Activated T-helper 1 cell treated with anti-CD3 and anti-CD28 coated beads, Interleukin-2, amount 50 U/mL, for 16 hours (primary cell): Measurements from ENCODE around the gene BPHL.
"Not testable (repeated sequence)": the region's sequence is repeated elsewhere in the genome, so short reads cannot be mapped to it uniquely, and the experiment has no call there.

Source experiments
- DNase-seq, 2 donors: peaks; one replicate each; pipeline ENCODE4 v3.0.0-alpha.2; 2020; ENCODE audit warnings: low read depth in 1 of 2, low spot score in 1 of 2

The BPHL gene

DNA sequence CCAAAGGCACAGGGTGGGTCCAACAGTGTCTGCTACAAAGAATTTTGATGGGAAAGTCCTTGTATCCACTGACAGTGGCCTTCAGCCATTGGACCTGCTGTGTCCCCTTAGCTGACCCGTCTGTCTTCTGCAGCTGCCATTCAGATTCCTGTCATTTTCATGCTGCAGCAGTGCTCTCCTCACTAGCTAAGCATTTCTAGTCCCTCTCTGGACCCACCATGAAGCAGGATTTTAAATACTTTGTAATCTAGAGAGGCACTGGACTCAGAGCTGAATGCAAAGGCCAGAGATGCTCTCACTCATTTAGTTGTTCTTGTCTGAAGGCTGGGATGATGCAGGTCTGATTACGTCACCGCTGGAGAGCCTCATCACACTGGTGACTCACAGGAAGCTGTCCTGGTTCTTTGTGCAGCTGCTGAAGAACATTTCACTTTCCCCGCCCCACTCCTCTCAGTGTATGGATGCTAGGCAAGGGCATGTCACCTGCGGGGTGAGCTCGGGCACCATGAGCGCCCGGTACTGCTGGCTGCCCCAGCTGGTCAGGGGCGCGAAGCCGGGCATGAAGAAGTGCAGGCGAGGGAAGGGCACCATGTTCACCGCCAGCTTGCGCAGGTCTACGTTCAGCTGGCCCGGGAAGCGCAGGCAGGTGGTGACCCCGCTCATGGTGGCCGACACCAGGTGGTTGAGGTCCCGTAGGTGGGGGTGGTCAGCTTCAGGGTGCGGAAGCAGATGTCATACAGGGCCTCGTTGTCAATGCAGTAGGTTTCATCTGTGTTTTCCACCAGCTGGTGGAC lies 58.2 kb downstream of the BPHL start:
- DNase-seq, result no peak

DNA sequence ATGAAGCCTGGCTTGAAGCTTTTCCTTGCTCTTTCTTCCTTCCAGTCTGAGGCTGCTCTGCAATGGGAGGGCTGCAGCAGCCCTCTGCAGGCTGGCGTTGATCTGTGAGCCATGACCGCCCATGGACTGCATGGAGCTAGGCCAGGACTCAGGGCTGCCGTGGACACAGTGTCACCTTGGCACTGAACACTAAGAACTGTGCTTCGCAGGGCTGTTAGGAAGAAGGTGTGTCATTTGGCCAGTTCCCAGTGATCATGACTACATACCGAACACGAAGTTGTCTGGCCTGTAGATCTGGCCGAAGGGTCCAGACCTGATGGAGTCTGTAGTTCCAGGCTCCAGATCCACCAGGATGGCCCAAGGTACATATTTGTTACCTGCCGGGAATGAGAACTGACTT lies 60.2 kb downstream of the BPHL start:
- not testable (repeated sequence) for DNase-seq

DNA sequence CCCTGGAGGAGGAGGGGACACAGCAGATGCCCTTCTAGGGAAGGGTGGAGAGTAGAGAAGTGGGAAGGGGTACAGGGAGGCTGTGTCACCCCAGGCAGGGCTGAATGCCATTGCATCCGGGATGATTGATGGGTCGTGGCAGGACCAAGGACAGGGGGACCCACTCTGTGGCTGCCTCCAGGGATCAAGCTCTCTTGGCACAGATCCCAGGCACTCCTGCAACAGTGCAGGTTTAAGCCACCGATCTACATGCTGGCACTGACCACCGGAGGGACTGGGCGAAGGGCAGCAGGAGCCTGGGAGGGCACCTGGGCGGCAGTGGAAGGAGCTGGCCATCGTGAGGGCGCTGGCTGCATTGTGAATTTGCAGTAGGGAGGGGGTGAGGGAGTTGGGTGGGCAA lies 61.4 kb downstream of the BPHL start:
- not testable (repeated sequence) for DNase-seq

DNA sequence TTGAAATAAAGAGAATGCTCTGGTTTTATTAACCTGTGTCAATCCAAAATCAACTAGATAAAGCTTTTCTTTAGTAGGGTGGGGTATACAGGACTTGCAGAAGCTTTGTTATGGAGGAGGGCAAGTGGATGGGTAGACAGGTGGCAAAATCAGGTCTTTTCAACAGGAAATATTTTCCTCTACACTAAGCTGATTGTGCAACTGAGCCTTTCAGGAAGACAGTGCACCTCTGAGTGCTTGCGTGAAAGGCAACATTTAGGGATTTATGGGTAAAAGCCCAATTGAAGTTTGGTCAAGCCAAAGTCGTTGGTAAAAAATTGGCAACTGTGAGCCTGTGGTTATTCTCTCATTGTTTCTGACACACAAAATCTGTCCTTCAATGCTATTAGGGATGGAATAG lies 62.6 kb downstream of the BPHL start:
- DNase-seq, result no peak

DNA sequence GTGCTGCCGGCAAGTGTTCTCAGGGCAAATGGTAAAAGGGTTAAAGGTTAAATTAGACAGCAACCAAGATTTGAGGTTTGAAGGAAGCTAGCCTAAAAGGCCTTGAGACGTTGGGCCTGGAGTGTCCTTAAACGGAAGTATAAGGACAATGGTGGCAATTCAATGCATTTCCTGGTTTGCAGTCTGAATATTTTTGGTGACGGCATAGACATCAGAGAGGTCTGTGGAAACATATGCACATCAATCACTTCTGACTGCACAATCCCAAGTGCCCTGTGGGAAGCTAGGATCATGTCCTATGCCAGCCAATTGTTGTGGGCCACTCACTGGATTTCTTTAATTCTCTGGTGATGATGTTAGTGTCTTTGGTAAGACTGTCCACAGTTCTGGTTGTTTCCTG lies 64.6 kb downstream of the BPHL start:
- DNase-seq, result no peak

DNA sequence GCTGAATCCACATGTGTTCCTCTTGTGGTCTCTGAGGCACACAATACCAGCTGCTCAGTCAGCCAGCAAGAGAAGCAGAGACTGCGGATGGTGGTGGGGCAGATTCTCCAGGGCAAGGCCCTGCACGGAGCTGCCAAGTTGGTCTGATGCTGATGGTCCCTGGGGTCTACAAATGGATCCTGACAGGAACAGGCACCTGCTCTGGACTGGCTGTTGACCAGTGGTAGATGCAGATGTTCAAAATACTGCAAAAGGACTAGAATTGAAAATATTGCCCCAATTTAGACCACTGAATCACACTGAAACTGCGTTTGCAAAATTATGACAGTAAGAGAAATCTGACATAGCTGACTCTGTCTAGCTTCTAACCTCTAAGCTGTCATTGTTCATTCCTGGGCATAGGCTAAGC lies 68.5 kb downstream of the BPHL start:
- DNase-seq, result no peak

DNA sequence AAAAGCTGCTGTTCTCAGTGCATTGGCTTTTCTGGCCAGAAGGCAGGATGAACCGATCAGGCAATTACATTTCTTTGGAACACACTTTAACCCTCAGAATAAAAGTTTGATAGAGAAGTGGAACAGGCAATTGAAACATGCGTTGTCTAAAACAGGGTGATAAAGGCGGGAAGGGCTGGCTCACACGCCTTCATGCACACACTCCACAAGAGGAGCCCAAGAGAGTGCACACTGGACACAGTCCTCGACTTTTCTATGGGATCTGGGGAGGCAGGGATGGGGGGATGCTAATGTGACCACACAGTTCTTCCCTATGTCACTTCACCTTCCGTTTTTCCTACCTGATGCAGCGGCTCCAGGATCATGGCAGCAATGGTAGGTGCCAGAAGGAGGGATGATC lies 69.8 kb downstream of the BPHL start:
- DNase-seq, result no peak

DNA sequence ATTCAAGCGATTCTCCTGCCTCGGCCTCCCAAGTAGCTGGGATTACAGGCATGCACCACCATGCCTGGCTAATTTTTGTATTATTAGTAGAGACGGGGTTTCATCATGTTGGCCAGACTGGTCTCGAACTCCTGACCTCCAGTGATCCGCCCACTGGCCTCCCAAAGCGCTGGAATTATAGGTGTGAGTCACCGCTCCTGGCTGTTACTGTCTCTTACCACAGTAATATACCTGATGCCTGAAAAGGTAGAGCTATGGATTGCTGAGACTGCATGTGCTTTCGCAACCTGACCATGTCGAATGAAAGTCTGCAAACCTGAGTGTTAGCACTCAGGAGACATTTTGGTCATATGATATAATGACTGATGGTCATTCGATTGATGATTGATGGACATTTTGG lies 70.7 kb downstream of the BPHL start:
- DNase-seq, result not testable (repeated sequence)

DNA sequence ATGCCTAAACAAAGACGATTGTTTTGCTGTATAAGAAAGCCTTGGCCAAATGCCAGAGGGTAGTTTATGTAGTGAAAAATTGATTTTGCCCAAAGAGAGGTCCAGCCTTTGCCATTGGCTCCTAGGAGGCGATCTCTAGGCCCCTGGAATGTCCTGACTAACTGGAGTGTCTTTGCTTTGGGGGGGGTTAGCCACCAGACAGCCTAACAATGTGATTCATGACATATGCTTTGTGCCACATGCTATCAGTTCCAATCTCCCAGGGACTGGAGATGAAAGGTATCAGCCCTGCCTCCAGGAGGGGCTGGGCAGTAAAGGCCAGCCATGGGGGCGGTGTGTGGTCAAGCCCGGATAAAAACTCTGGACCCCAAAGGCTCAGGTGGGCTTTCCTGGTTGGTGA lies 71.5 kb downstream of the BPHL start:
- DNase-seq, result no peak

DNA sequence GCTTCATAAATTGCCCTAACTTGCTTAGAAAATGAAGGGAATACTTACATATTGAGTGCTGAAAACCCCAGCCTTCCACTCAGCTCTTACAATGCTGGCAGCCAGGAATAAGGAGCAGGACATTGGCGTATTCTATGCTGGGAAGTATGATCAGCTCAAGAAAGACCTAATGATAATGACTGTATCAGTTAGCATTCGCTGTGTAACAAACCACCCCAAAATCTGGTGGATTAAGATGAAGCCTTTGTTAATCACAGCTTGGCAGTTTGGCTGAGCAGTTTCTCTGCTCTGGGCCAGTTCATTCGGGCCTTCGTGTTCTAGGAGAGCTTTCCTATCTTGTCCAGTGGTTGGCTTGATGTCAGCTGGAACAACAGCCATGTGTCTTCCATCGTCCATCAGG lies 72.3 kb downstream of the BPHL start:
- no peak for DNase-seq

DNA sequence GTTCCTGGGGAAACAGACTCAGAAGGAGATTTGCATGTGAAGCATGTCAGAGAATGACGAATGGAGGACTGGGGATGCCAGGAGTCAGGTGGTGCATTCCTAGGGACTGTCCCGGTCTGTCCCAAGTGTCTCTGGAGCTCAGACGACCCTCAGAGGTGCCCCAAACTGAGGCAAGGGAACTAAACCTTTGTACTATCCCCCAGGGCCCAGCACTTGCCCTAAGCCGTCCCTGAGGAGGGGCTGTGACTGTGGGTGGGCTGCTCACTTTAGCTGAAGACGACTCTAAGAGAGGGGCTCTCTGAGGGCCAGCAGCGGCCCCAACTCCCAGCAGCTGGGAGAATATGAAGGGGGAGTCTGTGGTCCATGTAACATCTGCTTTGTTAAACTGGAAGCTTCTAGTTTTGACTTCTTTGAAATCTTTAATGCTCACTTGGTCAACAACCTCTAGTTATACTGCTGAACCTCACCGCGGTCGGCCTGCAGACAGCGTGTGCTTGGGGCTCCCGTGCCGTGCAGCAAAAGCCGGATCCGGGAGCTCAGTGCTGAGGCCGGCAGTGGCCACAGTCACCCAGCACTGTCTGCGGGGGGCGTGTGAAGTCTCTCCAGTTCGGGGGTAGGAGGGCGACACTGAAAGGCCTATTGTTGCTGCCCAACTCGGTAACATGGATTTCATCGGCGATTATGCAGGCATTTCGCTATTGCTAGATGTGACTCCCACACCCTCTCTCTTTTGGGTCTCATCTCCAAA lies 74.8 kb downstream of the BPHL start:
- DNase-seq, result no peak

DNA sequence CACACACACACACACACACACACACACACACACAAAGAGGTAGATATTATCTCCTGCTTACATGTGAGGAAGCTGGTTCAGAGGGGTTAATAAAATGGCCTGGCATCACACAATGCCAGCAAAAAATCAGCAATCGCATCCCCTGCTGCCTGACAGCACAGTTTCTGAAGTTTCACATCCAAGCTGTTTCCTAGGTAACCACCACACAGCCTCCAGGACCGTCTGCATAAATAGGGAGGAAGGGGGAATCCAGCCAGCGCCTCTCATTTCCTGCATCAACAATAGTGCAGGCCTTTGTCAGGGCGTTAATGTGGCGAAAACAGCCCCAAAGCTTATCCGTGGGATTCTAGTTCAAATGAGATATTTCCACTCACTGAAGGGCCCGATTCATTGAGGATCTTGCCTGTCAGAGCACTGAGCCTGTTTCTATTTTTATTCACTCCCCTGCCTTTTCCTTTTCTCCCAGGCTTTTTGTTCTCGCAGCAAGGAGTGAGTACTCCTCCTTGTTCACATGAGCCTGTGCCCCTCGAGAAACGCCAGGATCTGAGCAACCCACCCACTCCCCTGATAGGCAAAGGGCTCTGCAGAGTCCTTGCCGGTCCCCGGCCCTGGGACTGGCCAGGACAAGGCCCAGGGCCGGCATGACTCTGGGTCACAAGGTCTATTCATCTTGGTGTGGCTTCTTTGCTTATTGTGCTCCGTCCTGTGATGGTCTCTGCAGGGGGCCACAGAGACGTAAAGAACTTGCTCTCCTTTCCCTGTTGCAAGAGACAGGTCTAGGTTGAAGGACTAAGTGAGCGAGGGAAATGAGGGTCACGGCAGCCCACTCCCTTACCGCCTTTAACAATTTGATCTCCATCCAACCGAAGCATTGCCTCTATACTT lies 76.3 kb downstream of the BPHL start:
- no peak for DNase-seq

DNA sequence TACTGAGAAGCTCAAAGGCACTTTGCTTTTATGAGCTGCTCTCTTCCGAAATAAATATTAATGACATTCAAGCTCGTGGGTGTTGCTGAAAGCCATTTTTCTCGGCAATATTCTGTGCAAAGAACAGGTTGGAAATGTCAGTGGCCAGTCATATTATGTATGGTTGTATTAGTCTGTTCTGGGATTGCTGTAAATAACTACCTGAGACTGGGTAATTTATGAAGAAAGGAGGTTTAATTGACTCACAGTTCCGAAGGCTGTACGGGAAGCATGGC lies 76.8 kb downstream of the BPHL start:
- DNase-seq, result no peak

DNA sequence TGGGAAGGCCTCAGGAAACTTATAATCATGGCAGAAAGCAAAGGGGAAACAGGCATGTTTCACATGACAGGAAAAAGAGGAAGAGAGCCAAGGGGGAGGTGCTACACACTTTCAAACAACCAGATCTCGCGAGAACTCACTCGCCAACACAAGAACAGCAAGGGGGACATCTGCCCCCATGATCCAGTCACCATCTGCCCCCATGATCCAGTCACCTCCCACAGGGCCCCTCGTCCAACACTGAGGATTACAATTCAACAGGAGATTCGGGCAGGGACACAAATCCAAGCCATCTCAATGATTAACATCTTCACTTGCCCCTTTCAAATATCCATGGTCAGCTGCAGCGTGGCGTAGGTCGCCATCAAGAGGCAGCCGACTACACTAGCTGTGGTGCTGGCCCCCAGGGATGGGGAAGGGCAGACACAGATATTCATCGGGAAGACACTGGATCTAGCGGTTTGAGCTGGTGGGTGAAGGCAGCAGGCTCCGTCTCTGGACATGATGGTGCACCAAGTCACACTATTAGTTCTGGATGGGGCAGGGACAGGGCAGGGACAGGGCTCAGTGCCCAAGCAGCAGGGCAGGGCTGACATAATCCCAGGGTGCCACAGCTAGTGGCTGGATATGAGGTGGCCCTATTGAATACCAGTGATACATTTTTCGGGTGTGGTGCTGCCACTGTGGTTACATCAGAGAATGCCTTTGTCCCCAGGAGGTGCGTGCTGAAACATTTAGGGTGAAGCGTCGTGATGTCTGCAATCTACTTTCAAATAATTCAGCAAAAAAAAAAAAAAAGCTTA lies 77.4 kb downstream of the BPHL start:
- DNase-seq, result no peak

DNA sequence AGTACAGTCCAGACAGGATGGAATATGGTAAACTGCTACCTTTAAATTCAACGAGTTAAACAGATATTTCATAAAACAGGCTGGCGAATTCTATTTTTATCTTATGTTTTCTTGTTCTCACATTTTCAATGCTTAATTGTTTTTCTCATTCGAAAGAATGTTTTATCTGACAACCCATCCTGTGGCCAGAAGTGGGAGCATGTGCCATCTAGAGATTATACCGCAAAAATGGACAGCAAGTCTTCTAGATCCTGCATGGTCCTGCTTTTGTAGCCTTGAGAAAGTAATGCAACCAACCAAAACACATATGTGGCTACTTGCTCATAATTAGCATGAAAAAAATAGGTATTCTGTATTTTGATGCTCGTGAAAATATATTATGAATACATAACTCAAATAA lies 78.3 kb downstream of the BPHL start:
- no peak for DNase-seq

DNA sequence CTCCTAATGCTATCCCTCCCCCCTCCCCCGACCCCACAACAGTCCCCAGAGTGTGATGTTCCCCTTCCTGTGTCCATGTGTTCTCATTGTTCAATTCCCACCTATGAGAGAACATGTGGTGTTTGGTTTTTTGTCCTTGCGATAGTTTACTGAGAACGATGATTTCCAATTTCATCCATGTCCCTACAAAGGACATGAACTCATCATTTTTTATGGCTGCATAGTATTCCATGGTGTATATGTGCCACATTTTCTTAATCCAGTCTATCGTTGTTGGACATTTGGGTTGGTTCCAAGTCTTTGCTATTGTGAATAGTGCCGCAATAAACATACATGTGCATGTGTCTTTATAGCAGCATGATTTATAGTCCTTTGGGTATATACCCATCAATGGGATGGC lies 79.2 kb downstream of the BPHL start:
- DNase-seq, result not testable (repeated sequence)

DNA sequence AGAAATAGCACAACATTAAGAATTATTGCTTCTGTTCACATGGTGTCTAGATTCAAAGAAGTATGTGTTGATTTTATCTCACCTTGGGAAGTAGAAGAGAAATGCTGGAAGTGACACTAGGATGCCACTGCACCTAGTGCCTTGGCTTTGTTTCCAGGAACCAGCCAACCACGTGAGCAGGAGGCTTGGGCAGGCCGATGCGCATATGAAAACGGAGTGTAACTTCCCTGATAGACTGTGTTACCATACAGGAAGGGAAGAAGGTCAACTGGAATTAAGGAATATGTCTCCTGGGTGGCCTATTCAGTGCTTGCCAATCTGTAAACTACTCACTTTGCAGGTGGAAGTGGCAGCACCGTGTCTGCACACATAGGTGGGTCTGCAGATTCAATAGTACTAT lies 80.9 kb downstream of the BPHL start:
- no peak for DNase-seq

DNA sequence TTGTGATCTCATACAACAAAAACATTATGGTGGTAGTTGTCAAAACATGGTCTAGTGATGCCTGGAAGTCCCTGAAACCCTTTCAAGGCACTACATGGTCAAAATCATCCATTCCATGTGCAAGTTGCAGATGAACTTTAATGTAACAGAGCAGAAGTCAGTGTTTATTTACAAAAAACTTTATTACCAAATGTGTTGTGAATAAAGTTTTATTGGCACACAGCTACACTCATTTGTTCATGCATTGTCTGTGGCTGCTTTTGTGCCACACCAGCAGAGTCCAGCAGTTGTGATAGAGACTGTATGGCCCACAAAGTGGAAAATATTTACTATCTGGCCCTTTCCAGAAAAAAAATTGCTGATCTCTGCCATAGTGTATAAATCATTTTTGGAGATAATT lies 82.2 kb downstream of the BPHL start:
- no peak for DNase-seq

DNA sequence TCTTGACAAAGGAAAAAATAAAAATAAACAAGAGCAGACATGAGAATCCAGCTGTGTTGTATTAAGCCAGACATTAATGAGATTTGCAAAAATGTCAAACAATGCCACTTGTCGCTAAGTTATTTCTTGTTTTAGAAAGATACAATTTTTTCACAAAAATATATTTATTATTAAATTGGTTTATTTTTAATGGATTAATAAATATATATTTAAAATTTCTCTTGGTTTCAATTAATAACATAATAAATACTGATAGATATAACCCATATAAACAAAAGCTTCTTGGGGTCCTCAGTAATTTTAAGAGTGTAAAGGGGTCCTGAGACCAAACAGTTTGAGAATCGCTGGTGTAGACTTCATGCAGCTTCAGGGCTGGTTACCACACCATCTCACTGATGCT lies 82.9 kb downstream of the BPHL start:
- no peak for DNase-seq
